HG03571 (cell line): ENCODE data around the gene C12orf60.

Experiments
- ATAC-seq: cut with Tn5 transposase; IDR thresholded peaks from one replicate; pipeline ENCODE4 v1.9.1; 2021; ENCODE audit not compliant: unreplicated experiment

The C12orf60 gene

DNA sequence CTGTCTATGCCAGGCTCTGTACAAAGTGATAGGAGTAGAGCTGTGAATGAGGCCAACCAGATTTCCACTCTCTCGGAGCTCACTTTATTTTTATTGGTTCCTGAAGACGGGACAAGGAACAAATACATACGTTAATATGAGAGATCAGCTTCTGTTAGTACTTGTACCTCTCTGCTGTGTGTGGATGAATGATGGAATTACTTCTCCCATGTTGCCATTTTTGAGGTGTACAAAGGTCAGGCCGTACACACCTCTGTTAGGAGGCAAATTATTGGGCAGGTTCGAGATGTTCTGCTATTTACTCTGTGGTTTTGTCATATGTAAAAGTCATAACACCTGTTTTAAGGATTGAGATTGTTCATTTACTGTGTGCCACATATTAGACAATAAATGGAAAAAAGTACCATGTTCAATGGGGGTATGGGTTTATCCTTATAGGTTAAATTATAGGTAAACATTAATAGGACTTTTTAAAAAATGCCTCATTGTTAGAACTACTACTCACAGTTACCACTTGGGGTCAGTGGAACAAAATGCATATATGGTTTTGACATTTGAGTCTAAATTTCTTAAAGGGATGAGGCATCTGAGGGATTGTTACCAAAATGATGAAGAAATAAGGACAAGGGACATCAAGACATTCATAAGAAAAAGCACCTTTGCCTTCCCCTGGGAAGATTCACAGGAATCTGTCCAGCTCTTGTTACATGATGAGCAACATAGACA lies 27.1 kb upstream of the C12orf60 start:
- no peak for ATAC-seq

DNA sequence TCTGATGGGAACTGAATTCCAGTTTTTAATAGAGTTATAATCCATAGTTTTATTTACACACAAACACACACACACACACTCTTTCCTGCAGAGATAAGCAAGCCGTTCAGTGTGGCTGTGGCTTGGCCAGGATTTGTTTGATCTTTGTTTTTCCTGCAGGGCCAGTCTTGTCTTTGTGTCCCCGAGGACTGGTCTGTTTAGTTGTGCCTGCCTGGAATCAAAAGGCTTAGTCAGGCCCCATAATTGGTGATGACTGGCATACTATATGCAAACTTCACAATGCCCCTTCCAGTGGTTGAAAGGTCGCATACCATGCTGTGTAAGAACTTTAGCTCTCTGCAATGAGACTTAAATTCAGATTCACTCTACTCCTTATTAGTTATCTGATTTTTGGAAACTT lies 26.2 kb upstream of the C12orf60 start:
- ATAC-seq: no peak

DNA sequence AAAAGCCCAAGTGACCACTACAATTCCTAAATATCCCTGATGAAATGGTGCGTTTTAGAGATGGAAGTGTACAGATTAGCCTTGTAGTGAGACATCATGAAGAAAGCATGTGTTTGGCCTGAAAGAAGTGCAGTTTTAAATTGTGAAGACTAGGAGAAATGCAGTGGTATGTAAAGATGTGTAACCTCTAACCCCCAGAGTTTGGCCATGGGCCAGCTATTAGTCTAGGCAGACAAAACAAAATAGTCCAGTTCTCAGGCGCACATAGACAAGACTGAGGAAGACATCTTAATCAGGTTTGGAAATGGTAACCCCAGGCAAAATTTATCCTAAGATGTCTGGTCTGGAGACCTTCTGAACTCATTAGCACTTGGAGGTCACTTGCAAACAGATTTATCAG lies 23.6 kb upstream of the C12orf60 start:
- no peak for ATAC-seq

DNA sequence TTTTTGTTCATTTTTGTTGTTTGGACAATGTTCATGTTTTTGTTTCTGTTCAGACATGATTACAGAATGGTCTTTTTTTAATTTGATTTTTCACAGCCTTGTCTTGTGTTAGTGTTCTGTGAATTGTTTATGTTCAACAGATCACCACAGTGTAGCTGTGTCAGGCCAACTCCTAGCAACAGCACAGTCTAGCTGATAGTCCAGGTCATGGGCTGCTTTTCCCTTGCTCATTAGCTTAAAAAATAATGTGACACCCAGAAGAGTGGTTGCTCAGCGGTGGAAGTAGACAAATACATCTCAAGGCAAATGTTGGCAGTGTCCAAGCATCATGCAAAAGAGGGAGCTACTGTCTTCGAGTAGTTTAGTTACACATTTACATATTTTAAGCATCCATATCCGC lies 22.6 kb upstream of the C12orf60 start:
- ATAC-seq: no peak

DNA sequence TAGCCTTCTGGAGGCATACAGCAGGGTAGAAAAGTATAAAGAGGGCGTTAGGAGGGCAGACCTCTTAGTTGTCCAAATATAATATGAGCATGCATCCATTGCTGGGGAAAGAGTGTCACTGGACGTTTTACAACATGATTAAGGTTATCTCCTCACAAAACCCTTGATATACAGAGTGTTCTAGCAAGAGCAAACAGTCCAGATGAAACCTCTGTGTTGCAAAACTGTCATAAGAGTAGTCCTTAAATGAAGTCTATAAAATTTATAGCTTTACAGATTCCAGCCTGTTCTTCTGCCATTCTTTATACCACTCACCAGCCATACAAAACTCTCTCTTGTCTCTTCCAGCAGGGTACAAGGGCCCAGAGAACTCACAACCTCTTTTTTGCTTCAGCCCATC lies 21.9 kb upstream of the C12orf60 start:
- ATAC-seq: no peak

DNA sequence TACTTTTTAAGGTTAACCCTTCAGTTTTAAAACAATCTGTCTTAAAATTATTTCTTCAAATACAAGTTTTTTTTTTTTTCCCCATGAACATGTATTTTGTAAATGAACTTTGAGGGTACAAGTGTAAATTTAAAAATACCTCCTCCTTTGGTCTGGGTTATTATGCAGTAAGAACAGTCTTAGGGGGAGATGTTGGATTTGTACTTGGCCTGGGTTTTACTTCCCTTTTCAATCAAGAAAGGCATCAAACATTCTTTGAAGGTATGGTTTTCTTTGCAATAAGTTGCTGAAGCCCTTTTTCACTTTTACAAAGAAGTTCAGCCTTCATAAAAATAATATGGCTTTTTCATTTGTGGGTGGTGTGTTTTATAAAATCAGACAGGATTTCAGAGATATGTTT lies 20.7 kb upstream of the C12orf60 start:
- ATAC-seq: no peak

DNA sequence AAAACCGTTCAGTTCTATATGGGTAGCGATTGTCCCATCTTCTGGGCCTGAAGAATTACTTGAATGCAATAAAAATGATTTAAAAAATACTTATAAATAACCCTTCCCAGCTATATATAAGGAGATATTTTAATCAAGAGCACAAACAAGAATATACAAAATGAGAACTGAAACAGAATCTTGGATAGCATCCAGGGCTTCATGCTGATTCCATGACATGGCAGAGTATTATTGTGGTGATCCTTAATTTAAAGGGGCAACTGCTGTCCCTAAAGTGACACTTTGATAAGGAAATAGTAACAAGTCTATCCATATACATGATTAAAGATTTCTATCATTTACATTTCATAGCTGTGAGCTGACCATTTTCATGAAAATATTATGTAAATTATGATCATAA lies 19.0 kb upstream of the C12orf60 start:
- ATAC-seq: no peak

DNA sequence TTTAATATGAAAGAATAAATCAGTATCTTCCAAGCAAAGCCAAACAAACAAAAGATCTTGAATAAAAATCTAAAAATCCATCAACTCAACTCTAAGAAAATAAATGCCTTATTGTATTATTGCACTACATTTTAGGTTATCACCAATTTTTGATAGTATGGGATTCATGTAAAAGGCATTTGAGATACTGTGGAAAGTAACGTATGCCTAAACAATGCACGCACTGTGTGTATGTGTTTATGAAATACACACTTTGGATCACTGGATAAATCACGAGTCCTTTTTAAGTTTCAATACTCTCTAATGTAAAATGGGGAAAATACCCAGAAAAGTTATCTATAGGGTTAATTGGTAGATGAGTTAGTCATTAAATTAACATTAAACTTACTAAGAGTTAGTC lies 17.9 kb upstream of the C12orf60 start:
- no peak for ATAC-seq

DNA sequence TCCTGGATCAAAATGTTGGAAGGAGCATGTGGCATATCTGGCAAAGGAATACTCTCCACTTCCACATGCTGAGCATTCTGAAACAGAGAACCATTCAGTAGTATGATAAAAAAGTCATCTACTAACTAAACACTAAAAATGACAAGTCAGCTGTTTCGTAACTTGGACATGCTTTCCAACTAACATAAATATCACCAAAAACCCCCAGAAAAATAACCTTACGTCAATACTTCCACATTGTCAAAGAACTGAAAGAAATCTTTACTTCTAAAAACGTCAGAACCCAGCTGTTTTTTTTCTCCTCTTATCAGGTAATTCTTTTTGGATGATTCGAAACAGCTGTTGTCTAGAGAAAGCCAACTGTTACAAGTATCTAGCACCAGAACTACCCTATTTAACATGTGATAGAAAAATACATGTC lies 8.4 kb upstream of the C12orf60 start:
- no peak for ATAC-seq

DNA sequence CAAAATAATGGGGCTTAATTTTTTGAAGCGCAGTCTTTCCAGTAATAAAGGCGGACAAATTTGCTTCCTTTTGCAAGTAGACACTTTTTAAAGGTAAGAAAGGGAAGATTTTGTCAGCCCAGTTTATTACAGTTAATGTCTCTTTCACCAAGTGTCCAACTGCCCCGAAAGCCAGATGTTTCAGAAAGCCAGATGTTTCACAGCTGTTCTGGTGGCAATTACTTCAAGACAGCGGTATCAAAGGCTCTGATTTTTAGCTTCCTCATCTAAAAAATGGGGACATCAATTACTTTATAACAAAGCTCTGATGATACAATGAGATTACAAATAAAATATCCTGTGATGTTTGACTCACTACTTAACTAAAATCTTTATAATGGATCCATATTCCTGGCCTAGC lies 1.2 kb upstream of the C12orf60 start:
- ATAC-seq: no peak

DNA sequence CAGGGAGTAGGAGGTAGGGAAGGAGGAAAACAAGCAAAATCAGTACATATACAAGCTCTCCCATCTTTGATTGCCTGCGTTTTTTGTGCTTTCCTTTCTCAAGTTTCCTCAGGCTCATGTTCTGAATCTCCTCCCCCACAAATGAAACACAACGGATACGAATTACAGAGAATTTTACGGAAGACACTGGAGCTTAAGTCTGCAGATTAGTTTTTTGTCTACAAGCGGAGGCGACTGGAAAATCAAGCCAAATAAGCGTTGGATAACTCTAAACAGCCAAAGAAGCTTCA lies 804 bp upstream of the C12orf60 start:
- ATAC-seq: no peak

DNA sequence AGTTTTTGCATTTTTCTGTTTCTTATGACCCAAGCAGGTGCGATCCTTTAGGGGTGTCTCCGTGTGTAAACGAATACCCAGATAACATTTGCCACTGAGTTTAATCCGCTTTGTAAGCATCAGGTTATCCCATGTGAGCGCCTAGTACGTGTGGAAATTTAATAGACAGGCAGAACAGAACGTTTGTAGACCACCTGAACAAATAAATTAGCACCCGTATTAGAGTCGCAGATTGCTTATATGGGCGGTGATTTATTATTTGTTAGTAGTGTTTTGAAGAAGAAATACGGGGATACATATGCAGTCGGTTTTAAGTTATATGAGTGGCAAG lies 325 bp downstream of the C12orf60 start:
- peak; percentile 8 for ATAC-seq

DNA sequence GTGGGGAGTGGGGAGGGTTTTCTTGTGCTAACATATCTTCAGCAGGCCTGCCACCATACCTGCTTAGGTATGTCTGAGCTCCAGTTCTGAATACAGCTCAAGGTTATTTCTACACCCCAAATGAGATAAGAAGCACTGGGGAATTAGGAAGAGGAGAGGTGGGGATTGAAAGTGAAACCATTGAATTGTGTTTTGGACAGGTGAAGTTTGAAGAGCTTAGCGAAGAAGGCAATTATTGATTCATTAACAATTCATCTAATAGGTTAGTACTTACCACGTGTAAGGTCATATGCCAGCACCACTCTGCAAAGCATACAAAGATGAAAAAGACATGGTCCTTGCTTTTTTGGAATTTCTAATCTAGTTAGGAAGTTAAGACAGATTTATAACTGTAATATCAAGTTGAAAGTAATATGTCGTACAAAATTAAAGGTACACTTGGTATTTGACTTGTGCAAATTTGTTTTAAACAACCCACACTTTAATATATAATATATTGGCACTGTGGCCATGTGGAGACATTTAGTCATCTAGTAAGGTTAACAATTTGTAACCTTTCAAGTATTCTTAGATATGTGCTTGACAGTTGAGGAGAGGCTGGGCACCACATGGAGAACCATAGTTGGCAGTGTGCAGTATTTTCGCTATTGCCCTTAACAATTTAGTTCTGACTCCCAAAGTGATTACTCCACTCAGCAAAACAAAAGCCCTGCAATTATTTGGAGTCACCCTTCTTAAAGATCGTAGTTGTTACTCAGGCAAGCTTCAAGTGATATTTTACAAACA lies 6.9 kb downstream of the C12orf60 start:
- ATAC-seq: no peak

DNA sequence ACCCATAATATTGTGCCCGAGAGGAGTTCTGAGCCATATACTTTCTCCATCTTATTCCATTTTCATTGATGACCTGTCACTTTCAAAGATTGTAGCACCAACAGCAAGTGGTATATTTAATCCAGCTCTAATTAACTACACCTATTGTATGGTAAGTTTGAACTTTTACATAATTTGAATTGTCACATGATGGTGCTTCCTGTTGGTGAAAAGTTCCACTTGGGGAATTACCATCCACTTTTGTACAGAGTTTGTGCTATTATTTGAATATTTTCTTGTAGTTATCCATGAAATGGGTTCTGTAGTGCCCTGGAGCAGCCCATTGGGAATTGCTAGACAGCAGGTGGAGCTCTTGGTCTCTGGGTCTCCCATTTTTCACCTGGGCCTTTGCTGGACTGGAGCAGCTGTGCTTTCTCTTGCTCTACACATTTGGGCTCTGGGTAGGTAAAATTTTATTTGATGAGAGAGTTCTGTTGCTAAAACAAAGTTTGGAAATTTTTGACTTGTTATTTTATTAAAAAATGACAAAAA lies 7.5 kb downstream of the C12orf60 start:
- ATAC-seq: no peak

DNA sequence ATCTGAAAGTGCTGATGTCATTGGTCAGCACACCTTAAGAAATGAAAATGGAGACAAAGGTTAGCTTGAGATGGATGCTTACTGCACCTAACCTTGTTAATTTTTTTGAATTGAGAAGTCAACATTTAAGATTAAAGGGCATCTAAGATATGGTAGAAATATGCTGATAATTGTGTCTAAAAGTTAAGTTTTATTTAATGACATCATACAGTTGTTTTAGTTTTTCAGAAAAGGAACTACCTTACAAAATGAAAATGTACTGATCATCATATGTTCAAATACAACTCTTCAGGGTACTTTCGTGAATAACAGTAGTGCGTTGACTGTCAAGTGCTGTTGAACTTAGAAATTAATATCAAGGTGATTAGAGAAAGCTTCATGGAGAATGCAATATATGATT lies 8.0 kb downstream of the C12orf60 start:
- no peak for ATAC-seq

DNA sequence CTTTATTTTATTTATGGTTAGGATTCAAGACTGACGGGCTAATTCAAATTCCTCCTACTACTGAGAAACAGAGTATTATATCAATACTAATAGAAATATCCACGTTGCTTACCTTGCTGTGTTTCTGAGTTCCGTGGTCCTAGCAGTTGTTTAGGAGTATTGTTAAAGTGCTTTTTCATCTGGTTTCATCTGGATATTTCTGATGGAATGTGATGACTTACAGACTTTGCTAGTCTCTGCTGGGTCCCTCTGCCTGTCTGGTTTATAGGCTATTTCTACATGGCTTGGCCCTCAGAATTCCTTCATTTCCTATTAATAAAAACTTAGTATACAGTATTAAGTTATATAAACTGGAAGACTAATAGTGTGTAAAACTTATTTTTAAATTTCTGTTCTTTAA lies 10.5 kb downstream of the C12orf60 start, which contains the start of gene SMCO3:
SMCO3 (minus strand) TSS at position 169 of the 400 bp plus-strand sequence. CDS start 7,502 bp downstream, outside the sequence.
- no peak for ATAC-seq

DNA sequence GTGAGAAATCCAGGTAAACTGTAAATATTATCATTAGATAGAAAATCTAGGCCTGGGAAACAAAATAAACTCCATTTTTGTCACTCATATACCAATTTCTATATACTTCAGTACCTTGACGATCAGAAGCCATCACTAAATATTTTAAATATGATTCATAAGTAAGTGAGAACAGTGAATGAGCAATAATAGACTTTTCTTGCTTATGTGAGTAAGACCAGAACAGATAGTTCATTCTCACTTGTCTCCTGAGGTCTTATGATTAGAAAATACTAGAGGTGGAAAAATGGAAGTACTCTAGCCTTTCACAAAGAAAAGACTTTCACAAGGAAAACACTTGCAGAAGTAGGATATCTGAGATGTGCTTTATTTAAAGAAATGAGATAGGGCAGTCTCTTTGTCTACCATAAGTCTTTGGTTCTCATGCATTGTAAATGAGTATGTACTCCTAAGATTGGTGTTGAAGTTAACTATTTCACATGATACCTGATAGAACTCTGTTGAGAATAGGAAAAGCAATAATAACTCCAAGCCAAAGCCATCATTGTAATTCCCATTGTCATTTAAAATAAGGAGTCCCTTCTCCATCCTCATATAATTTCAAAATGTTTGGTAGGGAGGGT lies 20.7 kb downstream of the C12orf60 start:
- ATAC-seq: no peak

DNA sequence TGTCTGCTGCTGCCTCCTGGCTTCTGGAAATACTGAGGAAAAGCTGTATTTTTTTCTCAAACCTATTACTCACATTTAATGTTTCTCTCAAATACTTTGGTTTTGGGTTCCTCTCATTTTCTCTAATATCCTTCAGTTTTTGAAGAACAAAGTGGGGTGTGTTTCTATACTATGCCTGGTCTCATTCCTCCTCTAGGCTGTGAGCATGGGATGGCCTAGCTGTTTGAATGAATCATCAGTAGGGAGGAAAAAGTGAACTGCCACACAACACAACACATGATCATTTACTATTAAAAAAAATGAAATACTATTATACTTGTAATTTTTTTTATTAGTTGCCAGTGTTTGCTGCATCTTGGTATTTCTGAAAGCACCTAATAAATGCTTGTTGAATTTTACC lies 21.8 kb downstream of the C12orf60 start:
- ATAC-seq: no peak

DNA sequence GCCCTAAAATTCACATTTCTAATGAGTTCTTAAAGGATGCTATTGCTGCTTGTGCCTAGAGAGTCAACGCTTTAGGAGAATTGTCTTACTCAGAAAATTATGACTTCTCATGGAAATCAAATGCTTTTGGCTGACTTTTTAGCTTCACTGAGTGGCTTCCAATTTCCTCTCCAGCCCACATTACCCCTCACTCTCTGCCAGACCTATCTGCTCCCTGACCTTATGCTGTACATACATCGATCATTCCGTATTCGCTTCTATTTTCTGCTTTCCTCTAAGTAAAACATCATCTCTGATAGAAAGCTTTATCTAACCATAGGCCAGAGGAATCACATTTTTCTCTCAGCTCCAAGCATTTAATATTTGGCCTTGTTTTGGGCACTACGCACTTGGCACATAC lies 23.0 kb downstream of the C12orf60 start:
- ATAC-seq: no peak

DNA sequence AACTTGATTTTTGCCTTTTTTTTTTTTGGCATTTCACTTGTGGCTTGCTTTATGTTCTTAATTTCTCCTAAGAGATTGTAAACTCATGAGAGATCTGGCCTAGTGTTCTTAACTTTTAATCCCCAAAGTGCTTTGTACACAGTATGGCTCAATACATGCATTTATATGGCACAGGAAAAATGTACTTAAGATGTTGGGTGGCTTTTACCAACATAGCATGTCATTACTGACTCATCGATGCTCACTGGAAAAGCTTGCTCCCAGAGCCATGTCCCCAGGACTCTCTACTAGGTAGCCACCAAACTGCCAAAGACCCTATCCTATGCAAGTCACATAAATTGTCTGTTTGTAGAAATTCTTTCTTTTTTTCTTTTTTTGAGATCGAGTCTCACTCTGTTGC lies 23.6 kb downstream of the C12orf60 start:
- no peak for ATAC-seq

DNA sequence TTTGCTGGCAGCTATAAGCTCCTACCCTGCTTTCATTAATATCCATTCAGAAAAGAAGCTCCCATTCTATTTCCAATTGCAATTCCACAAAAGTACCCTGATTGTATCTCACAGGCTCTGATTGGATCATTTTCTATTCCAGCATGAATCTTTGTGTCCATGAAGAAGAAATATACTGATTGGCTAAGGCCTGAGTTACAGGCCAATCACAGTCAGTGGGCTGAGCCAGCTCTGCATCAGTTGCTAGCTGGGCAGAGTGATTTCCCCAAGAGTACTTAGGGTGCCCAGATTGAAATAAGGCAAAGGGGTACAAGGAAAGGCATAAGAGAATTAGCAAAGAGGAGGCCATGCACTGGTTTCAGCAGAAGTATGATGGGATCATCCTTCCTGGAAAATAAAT lies 25.4 kb downstream of the C12orf60 start:
- ATAC-seq: no peak

DNA sequence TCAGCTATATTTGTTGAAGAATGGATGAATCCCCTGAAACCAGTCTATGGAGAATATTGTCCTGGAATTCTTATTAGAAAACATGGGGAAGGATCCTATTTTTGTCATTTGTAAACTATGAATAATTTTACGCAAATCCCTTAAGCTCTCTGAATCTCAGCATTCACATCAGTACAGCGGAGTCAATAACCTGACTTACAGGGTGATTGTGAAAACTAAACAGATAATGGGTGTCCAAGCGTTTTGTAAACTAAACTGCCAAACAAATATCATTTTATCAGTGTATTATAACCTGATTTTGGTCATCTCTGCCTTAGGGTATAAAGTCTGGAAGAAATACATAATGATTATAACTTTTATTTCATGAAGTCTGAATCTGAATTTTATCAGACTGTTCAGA lies 29.9 kb downstream of the C12orf60 start:
- no peak for ATAC-seq
